ENCODE measurements around the gene MBNL2. TPM values are rescaled to one million over a fixed set of nuclear protein-coding genes. Genes with fewer than 3 reads are reported as not detected.

Gene MBNL2
- total RNA-seq, 1 donor from 2014 or later, result 50.4 TPM

- no peak for DNase-seq (ENCODE audit: low read depth, low spot score)
Measured at GRCh38 chr13:97379386-97379785, 157.3 kb downstream of the MBNL2 start.

GRCh38 chr13:97380696-97381095 lies 158.6 kb downstream of the MBNL2 start:
- DNase-seq (ENCODE audit: low read depth, low spot score), result no peak

GRCh38 chr13:97381189-97381588 lies 159.1 kb downstream of the MBNL2 start:
- DNase-seq (ENCODE audit: low read depth, low spot score), result no peak

GRCh38 chr13:97382276-97382675 lies 160.1 kb downstream of the MBNL2 start:
- no peak for DNase-seq (ENCODE audit: low read depth, low spot score)

- no peak for DNase-seq (ENCODE audit: low read depth, low spot score)
Measured at GRCh38 chr13:97384371-97384770, 162.2 kb downstream of the MBNL2 start.

GRCh38 chr13:97385146-97385545 lies 163.0 kb downstream of the MBNL2 start:
- DNase-seq (ENCODE audit: low read depth, low spot score), result no peak

- DNase-seq (ENCODE audit: low read depth, low spot score), result no peak
Measured at GRCh38 chr13:97385854-97386253, 163.7 kb downstream of the MBNL2 start.

- DNase-seq (ENCODE audit: low read depth, low spot score), result no peak
Measured at GRCh38 chr13:97386801-97387484, 164.8 kb downstream of the MBNL2 start.

GRCh38 chr13:97387485-97387839 lies 165.3 kb downstream of the MBNL2 start:
- no peak for DNase-seq (ENCODE audit: low read depth, low spot score)

GRCh38 chr13:97387890-97388289 lies 165.8 kb downstream of the MBNL2 start:
- no peak for DNase-seq (ENCODE audit: low read depth, low spot score)

GRCh38 chr13:97388373-97388772 lies 166.2 kb downstream of the MBNL2 start:
- DNase-seq (ENCODE audit: low read depth, low spot score), result no peak

- DNase-seq (ENCODE audit: low read depth, low spot score), result no peak
Measured at GRCh38 chr13:97390941-97391600, 168.9 kb downstream of the MBNL2 start.

- no peak for DNase-seq (ENCODE audit: low read depth, low spot score)
Measured at GRCh38 chr13:97392020-97392419, 169.9 kb downstream of the MBNL2 start.

GRCh38 chr13:97394542-97394941 lies 172.4 kb downstream of the MBNL2 start:
- no peak for DNase-seq (ENCODE audit: low read depth, low spot score)

GRCh38 chr13:97395447-97396136 lies 173.5 kb downstream of the MBNL2 start:
- no peak for DNase-seq (ENCODE audit: low read depth, low spot score)

GRCh38 chr13:97397267-97397666 lies 175.1 kb downstream of the MBNL2 start:
- DNase-seq (ENCODE audit: low read depth, low spot score), result no peak

- no peak for DNase-seq (ENCODE audit: low read depth, low spot score)
Measured at GRCh38 chr13:97401421-97401820, 179.3 kb downstream of the MBNL2 start.

GRCh38 chr13:97403893-97404750 lies 182.0 kb downstream of the MBNL2 start:
- no peak for DNase-seq (ENCODE audit: low read depth, low spot score)

GRCh38 chr13:97407540-97407939 lies 185.4 kb downstream of the MBNL2 start:
- DNase-seq (ENCODE audit: low read depth, low spot score), result no peak

- no peak for DNase-seq (ENCODE audit: low read depth, low spot score)
Measured at GRCh38 chr13:97408938-97409337, 186.8 kb downstream of the MBNL2 start.

GRCh38 chr13:97411984-97412383 lies 189.9 kb downstream of the MBNL2 start:
- no peak for DNase-seq (ENCODE audit: low read depth, low spot score)

- DNase-seq (ENCODE audit: low read depth, low spot score), result no peak
Measured at GRCh38 chr13:97413694-97414093, 191.6 kb downstream of the MBNL2 start.
